NOMO-1 treated with dmso at 0.1 percent for 144 hours (cell line): ENCODE data around the gene MBTD1.
A peak's percentile ranks its signal among the peaks of the same experiment; 100 is the strongest.
"Not testable (repeated sequence)": the region's sequence is repeated elsewhere in the genome, so short reads cannot be mapped to it uniquely, and the experiment has no call there.

Source experiments
- DNase-seq: peaks from one replicate; lab custom pipeline; 2025; ENCODE audit not compliant: unreplicated experiment; lab: John Stamatoyannopoulos, UW

The MBTD1 gene

DNA sequence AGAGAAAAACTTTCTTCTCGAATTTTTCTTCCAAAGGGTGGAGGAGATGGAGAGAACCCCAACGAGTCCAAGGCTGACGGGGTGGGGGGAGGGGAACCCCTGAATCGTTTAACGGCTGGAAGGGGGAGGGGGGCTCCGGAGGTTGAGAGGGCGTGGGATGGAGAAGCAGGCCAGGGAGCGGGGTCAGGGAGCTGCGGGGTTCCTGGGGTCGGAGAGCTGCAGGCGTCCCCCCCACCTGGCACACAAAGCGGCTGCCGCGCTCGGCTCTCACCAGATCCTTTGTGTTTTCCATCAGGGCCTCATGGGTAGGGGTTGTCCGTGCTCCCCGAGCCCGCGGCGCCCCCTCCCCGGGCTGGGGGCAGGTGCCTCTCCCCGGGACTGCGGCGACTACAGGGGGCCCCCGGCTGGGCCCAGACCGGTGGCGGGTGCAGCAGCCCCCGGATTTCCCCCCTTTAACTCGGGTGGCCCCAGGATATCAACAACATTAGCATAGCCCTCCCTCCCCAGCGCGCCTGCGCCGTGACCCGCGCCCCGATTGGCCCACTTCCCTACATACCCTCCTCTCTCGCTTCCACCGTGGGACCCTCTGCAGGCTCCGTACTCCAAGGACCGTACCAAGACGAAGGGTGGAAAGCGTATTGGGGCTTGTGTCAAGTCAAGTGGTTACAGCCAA is at the start of gene MBTD1:
TSS of gene MBTD1 (minus strand) at position 486 of the 673 bp plus-strand sequence. CDS start 34,888 bp downstream, outside the sequence.
- DNase-seq, result peak; percentile 97

- no peak for DNase-seq
Observed at GRCh38 chr17:51305182-51305581, 45.3 kb upstream of the MBTD1 start.

DNA sequence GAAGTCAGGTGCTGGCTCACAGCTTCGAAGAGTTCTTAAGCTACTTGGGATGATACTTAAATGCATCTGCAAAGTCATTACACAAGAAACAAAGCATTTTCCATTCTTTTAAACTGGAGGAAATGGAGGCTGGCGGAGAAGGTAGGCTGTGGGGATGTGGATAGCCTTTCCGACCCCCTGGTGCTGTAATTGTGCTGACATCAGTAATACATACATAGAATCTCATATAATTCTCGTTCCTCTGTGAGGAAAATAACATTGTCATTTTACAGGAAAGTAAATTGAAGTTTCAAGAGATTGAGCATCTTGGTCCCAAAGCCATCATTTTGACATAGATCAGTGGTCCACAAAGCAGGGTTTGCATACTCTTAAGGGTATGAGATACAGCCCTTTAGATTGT is 40.0 kb upstream of the MBTD1 start:
- no peak for DNase-seq

GRCh38 chr17:51298508-51299371 is 38.9 kb upstream of the MBTD1 start:
- DNase-seq, result peak; percentile 1

GRCh38 chr17:51294338-51294737 is 34.5 kb upstream of the MBTD1 start:
- not testable (repeated sequence) for DNase-seq

GRCh38 chr17:51289696-51290111 is 29.9 kb upstream of the MBTD1 start:
- DNase-seq, result no peak

GRCh38 chr17:51287412-51287811 is 27.6 kb upstream of the MBTD1 start:
- DNase-seq, result no peak

DNA sequence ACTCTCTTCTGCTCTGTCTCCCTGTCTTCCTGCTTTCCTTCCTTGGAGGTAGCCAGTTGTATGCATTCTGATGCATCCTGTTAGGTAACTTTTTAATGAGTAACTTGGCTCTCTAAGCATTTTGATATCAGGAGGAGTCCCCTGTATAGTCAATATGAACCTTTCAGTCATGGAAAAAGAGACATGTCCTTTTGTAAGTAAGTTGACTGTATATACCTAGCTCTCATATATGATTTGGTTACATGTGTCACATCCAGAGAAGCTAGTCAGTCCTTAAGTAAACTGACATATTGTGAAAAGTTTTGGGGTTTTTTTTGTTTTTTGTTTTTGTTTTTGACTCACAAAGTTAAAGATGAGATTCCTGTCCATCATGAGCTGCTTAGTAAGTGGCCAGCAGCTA is 19.3 kb upstream of the MBTD1 start:
- no peak for DNase-seq

- no peak for DNase-seq
Observed at GRCh38 chr17:51275381-51275780, 15.5 kb upstream of the MBTD1 start.

DNA sequence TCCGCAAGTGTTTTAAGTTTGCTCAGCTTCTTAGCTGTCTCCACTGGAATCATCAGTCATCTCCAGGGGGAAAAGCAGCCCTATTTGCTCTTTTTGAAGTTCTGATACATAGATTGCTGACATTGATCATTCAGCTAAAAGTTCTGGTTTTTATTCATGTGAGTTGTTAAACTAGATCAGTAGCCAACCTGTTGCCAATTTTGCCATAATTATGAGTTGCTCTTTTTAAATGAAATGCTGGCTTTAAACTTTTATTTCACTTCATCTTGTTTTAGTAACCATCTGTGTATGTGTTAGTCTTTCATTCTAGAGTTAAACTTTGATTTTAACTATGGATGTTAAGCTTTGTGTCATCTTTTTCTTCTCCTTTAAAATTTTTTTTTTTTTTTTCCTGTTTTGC is 13.0 kb upstream of the MBTD1 start:
- DNase-seq, result no peak

DNA sequence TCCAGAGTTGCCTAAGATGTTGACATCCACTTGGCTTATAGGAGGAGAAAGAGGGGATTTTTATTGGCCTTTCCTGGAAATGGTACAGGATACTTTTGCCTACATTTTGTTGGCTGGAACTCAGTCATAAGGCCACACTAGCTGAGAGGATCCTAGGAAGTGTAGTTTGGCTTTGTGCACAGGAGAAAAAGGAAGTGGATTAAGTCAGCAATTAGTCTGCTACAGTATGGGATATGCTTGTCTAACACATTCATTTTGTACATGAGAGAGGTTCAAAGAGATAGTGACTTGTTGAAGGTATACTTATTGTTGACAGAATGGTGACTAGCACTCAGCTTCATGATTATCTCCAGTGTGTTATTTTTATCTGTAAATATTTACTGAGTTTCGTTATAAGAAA is 10.8 kb upstream of the MBTD1 start:
- no peak for DNase-seq

GRCh38 chr17:51269991-51270390 is 10.1 kb upstream of the MBTD1 start:
- no peak for DNase-seq

GRCh38 chr17:51264466-51264865 is 4.6 kb upstream of the MBTD1 start:
- DNase-seq, result not testable (repeated sequence)

GRCh38 chr17:51263006-51263405 is 3.2 kb upstream of the MBTD1 start:
- no peak for DNase-seq

DNA sequence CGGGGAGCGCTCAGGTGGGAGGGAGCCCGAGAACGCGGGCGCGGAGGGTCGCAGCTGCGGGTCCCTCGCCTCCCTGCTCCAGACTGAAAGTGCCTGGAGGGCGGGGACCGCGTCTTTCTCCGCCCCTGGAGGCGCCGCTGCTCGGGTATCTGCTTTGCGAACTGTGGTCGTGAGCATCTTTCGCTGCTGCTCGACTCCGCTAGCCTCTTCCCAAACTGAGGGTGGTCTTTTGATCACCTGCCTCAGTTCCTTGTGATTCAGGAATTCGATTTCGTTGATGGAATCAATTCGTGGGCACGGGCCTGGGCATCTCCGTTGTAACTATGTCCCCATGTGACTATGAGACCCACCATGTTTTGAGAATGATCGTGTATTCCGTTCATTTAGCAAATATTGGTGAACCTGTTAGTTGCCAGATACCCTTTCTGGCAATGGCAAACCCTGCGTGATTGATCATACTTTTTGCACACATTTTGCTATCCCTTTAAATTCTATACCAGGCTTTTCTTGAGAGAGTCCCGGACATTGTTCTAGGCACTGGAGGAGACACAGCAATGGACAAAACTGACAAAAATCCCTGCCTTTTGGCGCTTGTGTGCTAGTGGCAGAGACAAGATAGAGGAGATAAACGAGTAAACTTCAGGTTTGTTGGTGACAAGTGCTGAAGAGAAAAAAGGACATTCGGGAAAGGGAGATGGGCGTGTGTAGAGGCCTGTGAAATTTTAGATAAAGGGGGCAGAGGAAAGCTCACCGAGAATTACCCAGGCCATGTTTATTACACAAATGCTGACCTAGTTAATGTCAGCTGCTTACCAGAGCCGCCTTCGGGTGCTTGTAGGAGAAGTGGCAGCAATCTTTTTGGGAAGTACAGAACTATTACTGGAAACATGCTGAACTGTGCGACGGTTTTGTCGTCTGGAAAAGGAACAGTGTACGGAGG is 1.4 kb upstream of the MBTD1 start:
- no peak for DNase-seq

GRCh38 chr17:51260237-51261023 is 581 bp upstream of the MBTD1 start, which contains the start of gene UTP18:
Gene UTP18 (plus strand): TSS chr17:51260546. CDS start chr17:51260585, 39 bp downstream.
- peak; percentile 98 for DNase-seq

DNA sequence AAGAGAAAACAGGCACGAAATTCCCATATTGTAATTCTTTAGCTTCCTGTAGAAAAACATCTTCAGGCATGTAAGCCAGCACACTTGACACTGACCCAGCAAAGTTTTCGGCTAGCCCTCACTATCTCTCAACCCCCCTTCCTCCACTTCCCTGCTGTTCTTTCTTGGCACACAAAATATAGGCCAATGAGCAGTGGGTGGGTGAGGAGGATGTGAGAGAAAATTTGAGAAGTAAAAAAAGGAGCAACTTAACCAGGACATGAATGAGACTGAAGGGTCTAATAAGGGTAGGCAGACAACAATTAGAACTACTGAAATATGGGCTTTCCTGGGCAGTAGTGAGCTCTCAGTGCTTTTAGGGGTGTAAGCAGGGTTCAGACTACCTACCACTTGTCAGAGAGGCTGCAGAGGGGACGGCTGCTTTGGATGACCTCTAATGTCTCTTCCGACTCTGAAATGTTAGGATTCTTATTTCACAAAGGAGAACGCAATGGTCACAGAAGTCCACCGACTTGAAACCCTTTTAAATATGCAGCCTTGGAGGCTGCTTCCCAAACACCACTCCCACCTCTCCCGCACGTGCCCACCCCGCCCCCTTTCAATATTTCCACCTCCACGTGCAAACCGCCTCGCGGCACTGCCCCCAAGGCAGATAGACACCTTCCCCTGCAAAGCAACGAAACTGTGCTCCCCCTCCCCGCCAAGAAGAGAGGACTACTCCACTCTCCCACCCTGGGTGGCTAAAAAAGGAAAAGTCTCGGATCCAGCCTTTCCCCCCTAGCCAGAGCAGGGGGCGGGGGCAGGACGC is 889 bp downstream of the MBTD1 start:
- DNase-seq, result peak; percentile 74

GRCh38 chr17:51257150-51258081 is 2.4 kb downstream of the MBTD1 start:
- DNase-seq, result no peak
